HL-60 (cell line): ENCODE measurements around the gene TGFBR1.

Experiments used
- DNase-seq, 2 experiments: peaks; one replicate each; pipeline ENCODE4 v3.0.0-alpha.2; 2010 to 2020; ENCODE audit warnings: low read depth in 1 of 2, low spot score in 1 of 2
- H3K27ac ChIP-seq: fragments of 250-450 bp; sonication (Bioruptor Pico); replicated peaks from 2 replicates; pipeline ENCODE4 v1.5.1; 2020; ENCODE audit warnings: mild to moderate bottlenecking, moderate library complexity
- H3K27me3 ChIP-seq: fragments of 250-450 bp; sonication (Bioruptor Pico); 2 replicates; pipeline ENCODE4 v1.5.1; 2021; ENCODE audit warnings: mild to moderate bottlenecking, moderate library complexity; ENCODE audit not compliant: insufficient read depth, poor library complexity, severe bottlenecking
- H3K4me3 ChIP-seq: replicated peaks from 2 replicates; pipeline ENCODE4 v1.5.1; 2011; ENCODE audit warnings: mild to moderate bottlenecking, control low read depth, low read length; ENCODE audit not compliant: insufficient read depth
- GABPA ChIP-seq: IDR thresholded peaks from 2 replicates; pipeline ENCODE4 v1.6.1; 2012; ENCODE audit warnings: low read depth
- POLR2AphosphoS5 ChIP-seq: IDR thresholded peaks from 2 replicates; pipeline ENCODE4 v1.6.1; 2012; ENCODE audit warnings: low read depth
- SPI1 ChIP-seq: IDR thresholded peaks from 2 replicates; pipeline ENCODE4 v1.6.1; 2012; ENCODE audit warnings: low read depth, mild to moderate bottlenecking, borderline replicate concordance
- TF ChIP-seq, protein P1 (sequence below): IDR thresholded peaks from 2 replicates; pipeline ENCODE4 v1.6.1; 2012; ENCODE audit warnings: low read depth; ENCODE audit not compliant: insufficient replicate concordance
- TF ChIP-seq, protein P2 (sequence below): IDR thresholded peaks from one replicate; pipeline ENCODE4 v1.5.1; 2011; ENCODE audit warnings: low read length, control low read depth, inconsistent platforms; ENCODE audit not compliant: insufficient read depth

TGFBR1 gene

GRCh38 chr9:99150451-99151171, 45.7 kb downstream of the TGFBR1 start:
- DNase-seq = peak in 1 of 2 experiments; percentile 49
- no peak overlapping the region for H3K27ac ChIP-seq
- TF ChIP-seq GABPA (no peak), SPI1 (peak; percentile 55; the same call in 1 of the 2 replicates)
- H3K27me3 ChIP-seq = no peaks in the 10 kb centered on the region
- H3K4me3 ChIP-seq = no peak overlapping the region

DNA sequence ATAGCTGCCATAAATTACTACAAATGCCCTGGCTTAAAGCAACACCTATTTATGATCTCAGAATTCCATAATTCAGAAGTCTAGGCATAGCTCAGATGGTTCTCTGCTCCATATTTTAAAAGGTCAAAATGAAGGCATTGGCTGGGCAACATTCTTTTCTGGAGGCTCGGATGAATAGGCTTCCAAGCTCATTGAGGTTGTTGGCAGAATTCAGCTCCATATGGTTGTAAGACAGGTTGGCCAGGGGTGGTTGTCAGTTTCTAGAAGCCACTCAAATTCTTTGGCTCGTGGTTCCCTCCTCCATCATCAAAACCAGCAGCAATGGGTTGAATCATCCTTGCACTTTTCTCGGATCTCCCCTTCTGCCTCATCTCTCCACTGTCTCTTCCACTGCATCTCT, 49.4 kb downstream of the TGFBR1 start:
- TF ChIP-seq SPI1 = no peak
- TF ChIP-seq GABPA = no peak
- TF ChIP-seq, protein P1, sequence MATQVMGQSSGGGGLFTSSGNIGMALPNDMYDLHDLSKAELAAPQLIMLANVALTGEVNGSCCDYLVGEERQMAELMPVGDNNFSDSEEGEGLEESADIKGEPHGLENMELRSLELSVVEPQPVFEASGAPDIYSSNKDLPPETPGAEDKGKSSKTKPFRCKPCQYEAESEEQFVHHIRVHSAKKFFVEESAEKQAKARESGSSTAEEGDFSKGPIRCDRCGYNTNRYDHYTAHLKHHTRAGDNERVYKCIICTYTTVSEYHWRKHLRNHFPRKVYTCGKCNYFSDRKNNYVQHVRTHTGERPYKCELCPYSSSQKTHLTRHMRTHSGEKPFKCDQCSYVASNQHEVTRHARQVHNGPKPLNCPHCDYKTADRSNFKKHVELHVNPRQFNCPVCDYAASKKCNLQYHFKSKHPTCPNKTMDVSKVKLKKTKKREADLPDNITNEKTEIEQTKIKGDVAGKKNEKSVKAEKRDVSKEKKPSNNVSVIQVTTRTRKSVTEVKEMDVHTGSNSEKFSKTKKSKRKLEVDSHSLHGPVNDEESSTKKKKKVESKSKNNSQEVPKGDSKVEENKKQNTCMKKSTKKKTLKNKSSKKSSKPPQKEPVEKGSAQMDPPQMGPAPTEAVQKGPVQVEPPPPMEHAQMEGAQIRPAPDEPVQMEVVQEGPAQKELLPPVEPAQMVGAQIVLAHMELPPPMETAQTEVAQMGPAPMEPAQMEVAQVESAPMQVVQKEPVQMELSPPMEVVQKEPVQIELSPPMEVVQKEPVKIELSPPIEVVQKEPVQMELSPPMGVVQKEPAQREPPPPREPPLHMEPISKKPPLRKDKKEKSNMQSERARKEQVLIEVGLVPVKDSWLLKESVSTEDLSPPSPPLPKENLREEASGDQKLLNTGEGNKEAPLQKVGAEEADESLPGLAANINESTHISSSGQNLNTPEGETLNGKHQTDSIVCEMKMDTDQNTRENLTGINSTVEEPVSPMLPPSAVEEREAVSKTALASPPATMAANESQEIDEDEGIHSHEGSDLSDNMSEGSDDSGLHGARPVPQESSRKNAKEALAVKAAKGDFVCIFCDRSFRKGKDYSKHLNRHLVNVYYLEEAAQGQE = no peak
- TF ChIP-seq, protein P2, sequence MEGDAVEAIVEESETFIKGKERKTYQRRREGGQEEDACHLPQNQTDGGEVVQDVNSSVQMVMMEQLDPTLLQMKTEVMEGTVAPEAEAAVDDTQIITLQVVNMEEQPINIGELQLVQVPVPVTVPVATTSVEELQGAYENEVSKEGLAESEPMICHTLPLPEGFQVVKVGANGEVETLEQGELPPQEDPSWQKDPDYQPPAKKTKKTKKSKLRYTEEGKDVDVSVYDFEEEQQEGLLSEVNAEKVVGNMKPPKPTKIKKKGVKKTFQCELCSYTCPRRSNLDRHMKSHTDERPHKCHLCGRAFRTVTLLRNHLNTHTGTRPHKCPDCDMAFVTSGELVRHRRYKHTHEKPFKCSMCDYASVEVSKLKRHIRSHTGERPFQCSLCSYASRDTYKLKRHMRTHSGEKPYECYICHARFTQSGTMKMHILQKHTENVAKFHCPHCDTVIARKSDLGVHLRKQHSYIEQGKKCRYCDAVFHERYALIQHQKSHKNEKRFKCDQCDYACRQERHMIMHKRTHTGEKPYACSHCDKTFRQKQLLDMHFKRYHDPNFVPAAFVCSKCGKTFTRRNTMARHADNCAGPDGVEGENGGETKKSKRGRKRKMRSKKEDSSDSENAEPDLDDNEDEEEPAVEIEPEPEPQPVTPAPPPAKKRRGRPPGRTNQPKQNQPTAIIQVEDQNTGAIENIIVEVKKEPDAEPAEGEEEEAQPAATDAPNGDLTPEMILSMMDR = no peak
- TF ChIP-seq POLR2AphosphoS5 = no peak
- no peak overlapping the region for H3K27ac ChIP-seq
- no peak overlapping the region for H3K4me3 ChIP-seq
- DNase-seq = no peak
- no peaks in the 10 kb centered on the region for H3K27me3 ChIP-seq

DNA sequence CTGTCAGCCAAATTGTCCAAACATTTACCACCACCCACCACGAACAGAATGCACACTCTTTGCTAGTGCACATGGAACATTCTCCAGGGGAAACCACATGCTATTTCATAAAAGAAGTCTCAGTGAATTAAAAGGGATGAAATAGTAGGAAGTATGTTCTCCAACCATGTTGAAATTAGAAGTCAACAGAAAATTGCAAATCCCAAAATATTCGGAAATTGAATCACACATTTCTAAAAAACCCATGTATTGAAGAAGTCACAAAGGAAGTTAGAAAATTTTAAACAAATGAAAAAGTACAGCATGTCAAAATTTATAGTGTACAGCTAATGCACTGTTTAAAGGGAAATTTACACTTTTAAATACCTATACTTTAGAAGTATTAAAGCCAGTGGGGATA, 50.8 kb downstream of the TGFBR1 start:
- Histone ChIP-seq H3K4me3 (no peak overlapping the region), H3K27me3 (no peaks in the 10 kb centered on the region), H3K27ac (no peak overlapping the region)
- TF ChIP-seq, protein P1 = no peak
- TF ChIP-seq, protein P2 = no peak
- TF ChIP-seq GABPA (no peak), POLR2AphosphoS5 (no peak), SPI1 (no peak)
- no peak for DNase-seq

- DNase-seq = no peak
- Histone ChIP-seq H3K4me3 (no peak overlapping the region), H3K27me3 (no peaks in the 10 kb centered on the region), H3K27ac (no peak overlapping the region)
- no peak for TF ChIP-seq GABPA
- TF ChIP-seq, protein P1 = no peak
- no peak for TF ChIP-seq POLR2AphosphoS5
- TF ChIP-seq SPI1 = no peak
- TF ChIP-seq, protein P2 = no peak
These were observed 53.7 kb downstream of the TGFBR1 start for GRCh38 chr9:99158629-99159028.
